Sigmoid colon (tissue), 7 donors: Measurements from ENCODE around the gene MYORG. TPM values are rescaled to one million over a fixed set of nuclear protein-coding genes. Genes with fewer than 3 reads are reported as not detected.

ENCODE experiments used
- DNase-seq: peaks from one replicate; pipeline ENCODE4 v3.0.0-alpha.2; 2019
- H3K27ac ChIP-seq, 4 donors: fragments of 200-600 bp; sonication (generic); one replicate each; pipeline ENCODE4 v1.5.1; 2016 to 2019; ENCODE audit warnings: mild to moderate bottlenecking in 1 of 4
- H3K27me3 ChIP-seq, 3 donors: fragments of 200-600 bp; sonication (generic); one replicate each; pipeline ENCODE4 v1.5.1; 2019; ENCODE audit warnings: mild to moderate bottlenecking in 1 of 3
- H3K36me3 ChIP-seq, 4 donors: fragments of 200-600 bp; sonication (generic); one replicate each; pipeline ENCODE4 v1.5.1; 2016 to 2019
- H3K4me1 ChIP-seq, 4 donors: fragments of 200-600 bp; sonication (generic); one replicate each; pipeline ENCODE4 v1.5.1; 2017 to 2019
- H3K4me3 ChIP-seq, 4 donors: fragments of 200-600 bp; sonication (generic); one replicate each; pipeline ENCODE4 v1.5.1; 2017 to 2019; ENCODE audit warnings: mild to moderate bottlenecking in 2 of 4, moderate library complexity in 1 of 4
- H3K9me3 ChIP-seq, 4 donors: fragments of 200-600 bp in 3 of 4; sonication (generic) in 3 of 4; one replicate each; pipeline versions ENCODE4 v1.5.1 to v1.6.1; 2013 to 2019
- CTCF ChIP-seq, 4 experiments: fragments of 450-650 bp in 3 of 4; fragments of 200-600 bp in 1 of 4; IDR thresholded peaks; one replicate each; pipeline ENCODE4 v1.5.1; 2016 to 2019; ENCODE audit warnings: antibody characterized with exemption in 4 of 4, mild to moderate bottlenecking in 3 of 4, moderate library complexity in 2 of 4
- EP300 ChIP-seq, 4 donors: sonication (generic); formaldehyde crosslinking; IDR thresholded peaks; one replicate each; pipeline ENCODE4 v1.6.1; 2017; ENCODE audit warnings: antibody characterized with exemption in 4 of 4
- POLR2A ChIP-seq, 2 donors: fragments of 450-650 bp; IDR thresholded peaks; one replicate each; pipeline ENCODE4 v1.6.1; 2016; ENCODE audit warnings: antibody characterized with exemption in 2 of 2, mild to moderate bottlenecking in 2 of 2, moderate library complexity in 2 of 2
- POLR2AphosphoS5 ChIP-seq, 4 donors: sonication (generic); formaldehyde crosslinking; IDR thresholded peaks; one replicate each; pipeline ENCODE4 v1.6.1; 2017; ENCODE audit warnings: antibody characterized with exemption in 4 of 4
- WGBS, 2 donors: extraction: QIAGEN DNeasy Blood & Tissue Kit; methylation state at CpG; one replicate each; pipeline ENCODE4 v1.1.7; 2013; 5-methylcytosine and 5-hydroxymethylcytosine counted together
- intact Hi-C: fragments of 100-400 bp; cut with DNase I; formaldehyde crosslinking; loops from one replicate; pipeline ENCODE4 v1.15.1; 2023
- polyA plus RNA-seq, 3 donors: library from polyadenylated mRNA; stranded (reverse); fragments of 200-250 nt; gene quantifications; one replicate each; pipeline ENCODE4 v1.2.3, GENCODE V29; 2013
- total RNA-seq, 4 donors: library from RNA; depleted of rRNA; stranded (reverse); fragments of >200 nt; gene quantifications; one replicate each; pipeline ENCODE4 v1.1.0, GENCODE V29; 2016
- donor health status: healthy with polysubstance abuse.
- donor health status: Bipolar disorder and iron deficiency.
- donor health status: healthy.

The MYORG gene
- total RNA-seq (10 to 100 TPM in 3 of 4 donors, 1 to 10 TPM in 1; 3.9 to 23.5 (median 20.0) TPM), polyA plus RNA-seq (10 to 100 TPM in 1 of 3 donors, 1 to 10 TPM in 2; 3.0 to 23.4 (median 5.5) TPM)

DNA sequence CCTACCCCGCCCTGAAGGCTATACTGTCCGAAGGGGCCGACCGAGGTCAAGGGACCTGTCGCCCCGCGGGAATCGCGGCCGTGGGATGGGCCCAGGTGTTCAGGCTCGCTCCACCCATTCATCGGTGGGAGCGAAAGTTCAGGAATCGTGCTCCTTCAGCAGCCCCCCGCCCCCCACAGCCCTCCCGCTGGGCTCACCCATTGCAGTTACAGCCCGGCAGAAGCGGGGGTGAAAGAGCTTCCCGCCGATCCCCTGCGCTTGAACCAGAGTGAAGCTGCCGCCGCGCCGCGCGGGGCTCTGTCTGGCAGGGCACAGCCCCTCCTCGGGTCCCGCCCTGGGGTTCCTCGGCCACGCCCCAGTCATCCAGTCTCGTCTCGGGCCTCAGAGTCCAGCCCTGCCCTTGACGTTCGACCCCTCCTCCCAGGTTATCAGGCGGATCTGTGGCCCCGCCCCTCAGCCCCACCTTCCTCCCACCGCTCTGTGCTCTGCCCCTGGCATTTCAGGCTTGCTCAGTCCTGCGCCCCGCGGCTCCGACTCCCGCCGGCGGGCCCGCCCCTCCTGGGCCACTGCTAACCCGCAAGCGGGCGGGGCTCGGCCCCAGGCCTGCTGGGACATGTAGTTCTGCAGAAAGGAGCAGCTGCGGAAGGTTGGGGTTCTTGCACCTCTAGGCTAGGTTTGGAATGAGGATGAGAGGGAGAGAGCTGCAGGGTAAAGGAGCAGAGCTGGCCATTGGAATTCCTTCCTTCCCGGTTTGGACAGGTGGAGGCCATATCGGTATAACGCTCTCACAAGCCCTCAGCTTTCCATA is at the start of gene MYORG:
TSS of gene MYORG (minus strand) at position 303 of the 808 bp plus-strand sequence. CDS start 3,955 bp downstream, outside the sequence.
- H3K4me1 ChIP-seq: peaks cover 0 to 73% (median 55%) of the 10 kb centered on the region in 4 donors

GRCh38 chr9:34419716-34420504 is 43.2 kb upstream of the MYORG start:
- 82 to 94% methylated on average over 4 of the region's 4 CpGs for WGBS, 2 donors
- Histone ChIP-seq H3K9me3 (no peaks in the 10 kb centered on the region), H3K27ac (no peak overlapping the region), H3K27me3 (no peaks in the 10 kb centered on the region), H3K36me3 (no peaks in the 10 kb centered on the region), H3K4me1 (no peaks in the 10 kb centered on the region), H3K4me3 (no peak overlapping the region)
- TF ChIP-seq EP300 (IDR thresholded peaks at IDR 0.05) (no peak), POLR2AphosphoS5 (IDR thresholded peaks at IDR 0.05) (no peak)
- DNase-seq: no peak
- intact Hi-C loops: no loop called here

More for the DNA sequence above, at the start of gene MYORG:
- TF ChIP-seq CTCF (IDR thresholded peaks at IDR 0.05): no peak
- TF ChIP-seq POLR2A (IDR thresholded peaks at IDR 0.05): peak; percentile 83 to 94
- TF ChIP-seq POLR2AphosphoS5 (IDR thresholded peaks at IDR 0.05): peak; percentile 85 to 94 (median 93)
- Histone ChIP-seq H3K36me3 (peaks cover 0 to 7% (median 4%) of the 10 kb centered on the region in 4 donors), H3K9me3 (no peaks in the 10 kb centered on the region), H3K27me3 (no peaks in the 10 kb centered on the region), H3K27ac (peak within 1 kb of the TSS; percentile 79 to 92 (median 90)), H3K4me3 (peak within 1 kb of the TSS; percentile 65 to 80 (median 78))
- peak; percentile 96 for DNase-seq
- WGBS, 2 donors: 1% methylated on average over 54 of the region's 54 CpGs
- intact Hi-C loops: loop anchor here (5.0 to 10.0 kb wide), 3 partner anchors 81 to 562 kb away; partner anchors contain the start of genes DNAI1, FAM219A and UBE2R2

DNA sequence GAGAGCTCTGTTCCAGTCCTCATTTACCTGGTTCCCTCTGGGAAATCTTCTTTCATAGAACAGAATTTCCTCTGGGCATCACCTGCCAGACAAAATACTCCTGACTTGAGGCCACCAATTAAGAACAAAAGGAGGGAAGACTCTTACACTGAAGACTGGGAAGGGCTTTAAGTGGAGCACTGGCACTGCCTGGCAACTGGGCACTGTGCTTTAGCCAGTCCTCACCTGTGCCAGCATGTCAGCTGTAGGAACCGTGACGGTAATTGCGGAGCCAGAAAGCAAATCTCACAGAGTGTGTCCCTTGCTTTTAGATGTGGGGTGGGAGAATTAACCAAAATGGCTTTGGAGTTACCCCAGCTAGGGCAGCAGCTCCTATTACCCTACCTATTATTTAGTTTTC is 41.0 kb upstream of the MYORG start:
- H3K27me3 ChIP-seq: no peaks in the 10 kb centered on the region
- no peaks in the 10 kb centered on the region for H3K36me3 ChIP-seq
- no peak overlapping the region for H3K27ac ChIP-seq
- TF ChIP-seq POLR2A (IDR thresholded peaks at IDR 0.05) (no peak), CTCF (IDR thresholded peaks at IDR 0.05) (no peak), POLR2AphosphoS5 (IDR thresholded peaks at IDR 0.05) (no peak), EP300 (IDR thresholded peaks at IDR 0.05) (no peak)
- no peak for DNase-seq
- no peaks in the 10 kb centered on the region for H3K9me3 ChIP-seq
- 97 to 98% methylated on average over 3 of the region's 3 CpGs for WGBS, 2 donors
- no peak overlapping the region for H3K4me3 ChIP-seq
- no peaks in the 10 kb centered on the region for H3K4me1 ChIP-seq
- intact Hi-C loops: no loop called here

- H3K27me3 ChIP-seq: no peaks in the 10 kb centered on the region
- WGBS, 2 donors: 15 to 21% methylated on average over 6 of the region's 6 CpGs
- intact Hi-C loops: no loop called here
- H3K9me3 ChIP-seq: no peaks in the 10 kb centered on the region
- no peak overlapping the region for H3K4me3 ChIP-seq
- DNase-seq: no peak
- H3K4me1 ChIP-seq: no peaks in the 10 kb centered on the region
- H3K36me3 ChIP-seq: no peaks in the 10 kb centered on the region
- no peak for TF ChIP-seq EP300 (IDR thresholded peaks at IDR 0.05)
- no peak for TF ChIP-seq CTCF (IDR thresholded peaks at IDR 0.05)
- no peak for TF ChIP-seq POLR2AphosphoS5 (IDR thresholded peaks at IDR 0.05)
- TF ChIP-seq POLR2A (IDR thresholded peaks at IDR 0.05): no peak
- H3K27ac ChIP-seq: no peak overlapping the region
These were observed 36.6 kb upstream of the MYORG start for GRCh38 chr9:34413231-34413852.
